Mesothelial cell of epicardium (in vitro differentiated cells): ENCODE results near the gene CTH. TPM values are rescaled to one million over a fixed set of nuclear protein-coding genes. Genes with fewer than 3 reads are reported as not detected.

Experiments
- DNase-seq, 2 experiments: peaks; one replicate each; pipeline ENCODE4 v3.0.0; 2021; ENCODE audit warnings: low spot score in 2 of 2; ENCODE audit not compliant: unreplicated experiment in 2 of 2
- H3K27ac Mint-ChIP-seq: 2 replicates; pipeline ENCODE4 v1.8.0; 2021; ENCODE audit warnings: mixed read lengths
- H3K27me3 Mint-ChIP-seq: 2 replicates; pipeline ENCODE4 v1.8.0; 2021; ENCODE audit warnings: low read depth, mixed read lengths
- H3K36me3 Mint-ChIP-seq: 2 replicates; pipeline ENCODE4 v1.8.0; 2021; ENCODE audit warnings: mixed read lengths
- H3K4me1 Mint-ChIP-seq: 2 replicates; pipeline ENCODE4 v1.8.0; 2021; ENCODE audit warnings: mixed read lengths
- H3K4me3 Mint-ChIP-seq: 2 replicates; pipeline ENCODE4 v1.8.0; 2021; ENCODE audit warnings: mild to moderate bottlenecking, moderate library complexity, mixed read lengths
- H3K9me3 Mint-ChIP-seq: 2 replicates; pipeline ENCODE4 v1.8.0; 2021; ENCODE audit warnings: mixed read lengths
- CTCF ChIP-seq: fragments of 200-600 bp; sonication (generic); IDR thresholded peaks from one replicate; pipeline ENCODE4 v1.5.0; 2021; ENCODE audit warnings: antibody characterized with exemption; ENCODE audit not compliant: unreplicated experiment
- total RNA-seq: library from RNA; stranded (reverse); gene quantifications from 3 replicates; pipeline ENCODE4 v1.2.1, GENCODE V29; 2021

CTH gene
- total RNA-seq, 1 donor from 2014 or later, result 4.8 TPM

GRCh38 chr1:70385477-70385876, 25.6 kb upstream of the CTH start:
- H3K36me3 Mint-ChIP-seq, result no peaks in the 10 kb centered on the region
- no peak for DNase-seq
- no peaks in the 10 kb centered on the region for H3K9me3 Mint-ChIP-seq
- no peak overlapping the region for H3K27ac Mint-ChIP-seq
- TF ChIP-seq CTCF, result no peak
- no peaks in the 10 kb centered on the region for H3K4me1 Mint-ChIP-seq
- H3K27me3 Mint-ChIP-seq, result no peaks in the 10 kb centered on the region
- no peak overlapping the region for H3K4me3 Mint-ChIP-seq

- Mint-ChIP-seq H3K9me3 (no peaks in the 10 kb centered on the region), H3K36me3 (no peaks in the 10 kb centered on the region), H3K27ac (no peak overlapping the region), H3K4me1 (no peaks in the 10 kb centered on the region), H3K4me3 (no peak overlapping the region), H3K27me3 (no peaks in the 10 kb centered on the region)
- DNase-seq, result no peak
- no peak for TF ChIP-seq CTCF
Observed at GRCh38 chr1:70386121-70386520, 24.9 kb upstream of the CTH start.

GRCh38 chr1:70387507-70387906, 23.6 kb upstream of the CTH start:
- TF ChIP-seq CTCF, result no peak
- H3K4me3 Mint-ChIP-seq, result no peak overlapping the region
- H3K4me1 Mint-ChIP-seq, result no peaks in the 10 kb centered on the region
- no peaks in the 10 kb centered on the region for H3K27me3 Mint-ChIP-seq
- DNase-seq, result no peak
- no peaks in the 10 kb centered on the region for H3K9me3 Mint-ChIP-seq
- H3K36me3 Mint-ChIP-seq, result no peaks in the 10 kb centered on the region
- no peak overlapping the region for H3K27ac Mint-ChIP-seq

GRCh38 chr1:70392626-70393025, 18.4 kb upstream of the CTH start:
- Mint-ChIP-seq H3K27me3 (no peaks in the 10 kb centered on the region), H3K4me1 (no peaks in the 10 kb centered on the region), H3K4me3 (no peak overlapping the region), H3K27ac (no peak overlapping the region), H3K36me3 (no peaks in the 10 kb centered on the region), H3K9me3 (no peaks in the 10 kb centered on the region)
- TF ChIP-seq CTCF, result no peak
- DNase-seq, result no peak

- Mint-ChIP-seq H3K4me3 (no peak overlapping the region), H3K27me3 (no peaks in the 10 kb centered on the region), H3K27ac (no peak overlapping the region), H3K4me1 (no peaks in the 10 kb centered on the region), H3K9me3 (no peaks in the 10 kb centered on the region), H3K36me3 (no peaks in the 10 kb centered on the region)
- TF ChIP-seq CTCF, result no peak
- DNase-seq, result no peak
Observed at GRCh38 chr1:70396607-70397006, 14.5 kb upstream of the CTH start.

GRCh38 chr1:70397013-70397412, 14.1 kb upstream of the CTH start:
- no peak for TF ChIP-seq CTCF

More at GRCh38 chr1:70397013-70397412, 14.1 kb upstream of the CTH start:
- H3K36me3 Mint-ChIP-seq, result no peaks in the 10 kb centered on the region
- no peaks in the 10 kb centered on the region for H3K4me1 Mint-ChIP-seq
- H3K9me3 Mint-ChIP-seq, result no peaks in the 10 kb centered on the region
- no peak for DNase-seq
- no peak overlapping the region for H3K27ac Mint-ChIP-seq
- no peak overlapping the region for H3K4me3 Mint-ChIP-seq
- no peaks in the 10 kb centered on the region for H3K27me3 Mint-ChIP-seq
